Measurements from ENCODE around the gene THRB.
"Not testable (repeated sequence)": the region's sequence is repeated elsewhere in the genome, so short reads cannot be mapped to it uniquely, and the experiment has no call there.

THRB gene

GRCh38 chr3:24123596-24123995 is 371.1 kb downstream of the THRB start:
- Histone ChIP-seq H3K4me3 (ENCODE audit: low read length) (no peak overlapping the region), H2AFZ (ENCODE audit: low read depth, low read length) (no peak overlapping the region), H3K36me3 (ENCODE audit: insufficient read depth, low read length) (no peaks in the 10 kb centered on the region), H3K4me1 (ENCODE audit: insufficient read depth, low read length) (no peaks in the 10 kb centered on the region), H3K27me3 (ENCODE audit: insufficient read depth, low read length) (no peaks in the 10 kb centered on the region), H3K9me3 (ENCODE audit: low read length) (no peaks in the 10 kb centered on the region)

- no peak overlapping the region for H3K4me3 ChIP-seq (ENCODE audit: low read length)
- no peaks in the 10 kb centered on the region for H3K27me3 ChIP-seq (ENCODE audit: insufficient read depth, low read length)
These were observed 374.2 kb downstream of the THRB start for GRCh38 chr3:24120434-24120833.

GRCh38 chr3:24119321-24119751 is 375.3 kb downstream of the THRB start:
- Histone ChIP-seq H3K4me3 (ENCODE audit: low read length) (no peak overlapping the region), H3K9me3 (ENCODE audit: low read length) (no peaks in the 10 kb centered on the region), H3K27me3 (ENCODE audit: insufficient read depth, low read length) (no peaks in the 10 kb centered on the region), H3K36me3 (ENCODE audit: insufficient read depth, low read length) (no peaks in the 10 kb centered on the region), H3K4me1 (ENCODE audit: insufficient read depth, low read length) (no peaks in the 10 kb centered on the region), H2AFZ (ENCODE audit: low read depth, low read length) (no peak overlapping the region)

More at GRCh38 chr3:24120434-24120833, 374.2 kb downstream of the THRB start:
- Histone ChIP-seq H3K36me3 (ENCODE audit: insufficient read depth, low read length) (no peaks in the 10 kb centered on the region), H2AFZ (ENCODE audit: low read depth, low read length) (no peak overlapping the region), H3K4me1 (ENCODE audit: insufficient read depth, low read length) (no peaks in the 10 kb centered on the region), H3K9me3 (ENCODE audit: low read length) (no peaks in the 10 kb centered on the region)

- no peaks in the 10 kb centered on the region for H3K36me3 ChIP-seq (ENCODE audit: insufficient read depth, low read length)
These were observed 377.1 kb downstream of the THRB start for GRCh38 chr3:24117508-24117907.

GRCh38 chr3:24111711-24112110 is 382.9 kb downstream of the THRB start:
- Histone ChIP-seq H3K9me3 (ENCODE audit: low read length) (no peaks in the 10 kb centered on the region), H3K4me3 (ENCODE audit: low read length) (no peak overlapping the region), H2AFZ (ENCODE audit: low read depth, low read length) (no peak overlapping the region), H3K36me3 (ENCODE audit: insufficient read depth, low read length) (no peaks in the 10 kb centered on the region), H3K4me1 (ENCODE audit: insufficient read depth, low read length) (no peaks in the 10 kb centered on the region), H3K27me3 (ENCODE audit: insufficient read depth, low read length) (no peaks in the 10 kb centered on the region)

More at GRCh38 chr3:24117508-24117907, 377.1 kb downstream of the THRB start:
- H3K27me3 ChIP-seq (ENCODE audit: insufficient read depth, low read length), result no peaks in the 10 kb centered on the region
- H3K4me3 ChIP-seq (ENCODE audit: low read length), result no peak overlapping the region
- H2AFZ ChIP-seq (ENCODE audit: low read depth, low read length), result no peak overlapping the region
- no peaks in the 10 kb centered on the region for H3K9me3 ChIP-seq (ENCODE audit: low read length)
- no peaks in the 10 kb centered on the region for H3K4me1 ChIP-seq (ENCODE audit: insufficient read depth, low read length)

GRCh38 chr3:24110051-24110450 is 384.6 kb downstream of the THRB start:
- Histone ChIP-seq H2AFZ (ENCODE audit: low read depth, low read length) (no peak overlapping the region), H3K4me3 (ENCODE audit: low read length) (no peak overlapping the region), H3K9me3 (ENCODE audit: low read length) (no peaks in the 10 kb centered on the region), H3K27me3 (ENCODE audit: insufficient read depth, low read length) (no peaks in the 10 kb centered on the region), H3K36me3 (ENCODE audit: insufficient read depth, low read length) (no peaks in the 10 kb centered on the region), H3K4me1 (ENCODE audit: insufficient read depth, low read length) (no peaks in the 10 kb centered on the region)

GRCh38 chr3:24101676-24102168 is 392.9 kb downstream of the THRB start:
- no peaks in the 10 kb centered on the region for H3K27me3 ChIP-seq (ENCODE audit: insufficient read depth, low read length)
- H2AFZ ChIP-seq (ENCODE audit: low read depth, low read length), result no peak overlapping the region
- no peaks in the 10 kb centered on the region for H3K36me3 ChIP-seq (ENCODE audit: insufficient read depth, low read length)
- H3K9me3 ChIP-seq (ENCODE audit: low read length), result no peaks in the 10 kb centered on the region
- no peaks in the 10 kb centered on the region for H3K4me1 ChIP-seq (ENCODE audit: insufficient read depth, low read length)
- no peak overlapping the region for H3K4me3 ChIP-seq (ENCODE audit: low read length)

- Histone ChIP-seq H3K27me3 (ENCODE audit: insufficient read depth, low read length) (no peaks in the 10 kb centered on the region), H3K9me3 (ENCODE audit: low read length) (no peaks in the 10 kb centered on the region), H2AFZ (ENCODE audit: low read depth, low read length) (no peak overlapping the region), H3K4me1 (ENCODE audit: insufficient read depth, low read length) (no peaks in the 10 kb centered on the region), H3K36me3 (ENCODE audit: insufficient read depth, low read length) (no peaks in the 10 kb centered on the region), H3K4me3 (ENCODE audit: low read length) (no peak overlapping the region)
These were observed 393.8 kb downstream of the THRB start for GRCh38 chr3:24100696-24101402.

GRCh38 chr3:24096695-24097290 is 397.9 kb downstream of the THRB start:
- no peaks in the 10 kb centered on the region for H3K36me3 ChIP-seq (ENCODE audit: insufficient read depth, low read length)
- H2AFZ ChIP-seq (ENCODE audit: low read depth, low read length), result no peak overlapping the region
- no peaks in the 10 kb centered on the region for H3K4me1 ChIP-seq (ENCODE audit: insufficient read depth, low read length)
- no peaks in the 10 kb centered on the region for H3K27me3 ChIP-seq (ENCODE audit: insufficient read depth, low read length)
- H3K9me3 ChIP-seq (ENCODE audit: low read length), result no peaks in the 10 kb centered on the region
- H3K4me3 ChIP-seq (ENCODE audit: low read length), result no peak overlapping the region

GRCh38 chr3:24096271-24096670 is 398.4 kb downstream of the THRB start:
- Histone ChIP-seq H3K36me3 (ENCODE audit: insufficient read depth, low read length) (no peaks in the 10 kb centered on the region), H3K9me3 (ENCODE audit: low read length) (no peaks in the 10 kb centered on the region), H3K4me3 (ENCODE audit: low read length) (no peak overlapping the region), H3K4me1 (ENCODE audit: insufficient read depth, low read length) (no peaks in the 10 kb centered on the region), H2AFZ (ENCODE audit: low read depth, low read length) (no peak overlapping the region), H3K27me3 (ENCODE audit: insufficient read depth, low read length) (no peaks in the 10 kb centered on the region)

GRCh38 chr3:24094818-24095217 is 399.8 kb downstream of the THRB start:
- not testable (repeated sequence) for H3K9me3 ChIP-seq (ENCODE audit: low read length); H3K4me3 ChIP-seq (ENCODE audit: low read length)

GRCh38 chr3:24088782-24089181 is 405.9 kb downstream of the THRB start:
- Histone ChIP-seq H3K4me1 (ENCODE audit: insufficient read depth, low read length) (peaks cover 3% of the 10 kb centered on the region), H2AFZ (ENCODE audit: low read depth, low read length) (no peak overlapping the region), H3K27me3 (ENCODE audit: insufficient read depth, low read length) (no peaks in the 10 kb centered on the region), H3K4me3 (ENCODE audit: low read length) (no peak overlapping the region), H3K36me3 (ENCODE audit: insufficient read depth, low read length) (no peaks in the 10 kb centered on the region), H3K9me3 (ENCODE audit: low read length) (no peaks in the 10 kb centered on the region)

More at GRCh38 chr3:24094818-24095217, 399.8 kb downstream of the THRB start:
- H3K4me1 ChIP-seq (ENCODE audit: insufficient read depth, low read length); H3K36me3 ChIP-seq (ENCODE audit: insufficient read depth, low read length); H3K27me3 ChIP-seq (ENCODE audit: insufficient read depth, low read length); H2AFZ ChIP-seq (ENCODE audit: low read depth, low read length): not testable (repeated sequence)

GRCh38 chr3:24087469-24087868 is 407.2 kb downstream of the THRB start:
- Histone ChIP-seq H3K4me3 (ENCODE audit: low read length) (no peak overlapping the region), H3K4me1 (ENCODE audit: insufficient read depth, low read length) (peaks cover 3% of the 10 kb centered on the region), H3K27me3 (ENCODE audit: insufficient read depth, low read length) (no peaks in the 10 kb centered on the region), H3K9me3 (ENCODE audit: low read length) (no peaks in the 10 kb centered on the region), H3K36me3 (ENCODE audit: insufficient read depth, low read length) (no peaks in the 10 kb centered on the region), H2AFZ (ENCODE audit: low read depth, low read length) (no peak overlapping the region)

Measured in neuron (in vitro differentiated cells).